Epithelial cell of esophagus (primary cell): ENCODE results near the gene PLEKHH3.

Experiments
- DNase-seq: peaks from one replicate; pipeline ENCODE4 v3.0.0; 2010; ENCODE audit warnings: low read depth
- H3K4me3 ChIP-seq: 2 replicates; pipeline ENCODE4 v1.5.1; 2011; ENCODE audit warnings: mild to moderate bottlenecking, low read length, control low read depth
- CTCF ChIP-seq: IDR thresholded peaks from 2 replicates; pipeline ENCODE4 v1.5.1; 2011; ENCODE audit warnings: low read depth, mild to moderate bottlenecking, low read length, control low read depth, inconsistent platforms; ENCODE audit not compliant: insufficient read depth; ENCODE audit errors: missing control alignments

Gene PLEKHH3

GRCh38 chr17:42698736-42699414 lies 22.1 kb upstream of the PLEKHH3 start:
- DNase-seq = no peak
- TF ChIP-seq CTCF = no peak
- H3K4me3 ChIP-seq = no peak overlapping the region

- no peak for DNase-seq
- no peak overlapping the region for H3K4me3 ChIP-seq
- no peak for TF ChIP-seq CTCF
Measured at GRCh38 chr17:42697108-42697811, 20.5 kb upstream of the PLEKHH3 start.

GRCh38 chr17:42695500-42695899 lies 18.7 kb upstream of the PLEKHH3 start:
- no peak for DNase-seq
- H3K4me3 ChIP-seq = no peak overlapping the region
- no peak for TF ChIP-seq CTCF

GRCh38 chr17:42694524-42694923 lies 17.7 kb upstream of the PLEKHH3 start:
- no peak for TF ChIP-seq CTCF
- no peak for DNase-seq
- no peak overlapping the region for H3K4me3 ChIP-seq

GRCh38 chr17:42692489-42692888 lies 15.7 kb upstream of the PLEKHH3 start:
- H3K4me3 ChIP-seq = no peak overlapping the region
- TF ChIP-seq CTCF = no peak

GRCh38 chr17:42691021-42691545 lies 14.3 kb upstream of the PLEKHH3 start:
- no peak overlapping the region for H3K4me3 ChIP-seq
- no peak for TF ChIP-seq CTCF
- no peak for DNase-seq

More at GRCh38 chr17:42692489-42692888, 15.7 kb upstream of the PLEKHH3 start:
- no peak for DNase-seq
